Islet precursor cell (in vitro differentiated cells): ENCODE results near the gene YY1.
A peak's percentile ranks its signal among the peaks of the same experiment; 100 is the strongest.
"Not testable (repeated sequence)": the region's sequence is repeated elsewhere in the genome, so short reads cannot be mapped to it uniquely, and the experiment has no call there.

ENCODE experiments used
- DNase-seq: peaks from one replicate; pipeline ENCODE4 v3.0.0-alpha.2; 2018

The YY1 gene

GRCh38 chr14:100285021-100285912, 46.3 kb downstream of the YY1 start:
- DNase-seq = peak; percentile 83

GRCh38 chr14:100285913-100286400, 47.0 kb downstream of the YY1 start:
- no peak for DNase-seq

GRCh38 chr14:100286484-100287191, 47.7 kb downstream of the YY1 start:
- DNase-seq = peak; percentile 44

GRCh38 chr14:100287202-100287997, 48.5 kb downstream of the YY1 start:
- DNase-seq = peak; percentile 58

- DNase-seq = not testable (repeated sequence)
These were observed 49.0 kb downstream of the YY1 start for GRCh38 chr14:100287998-100288295.

- peak; percentile 32 for DNase-seq
These were observed 49.6 kb downstream of the YY1 start for GRCh38 chr14:100288382-100289185.

GRCh38 chr14:100289916-100290606, 51.1 kb downstream of the YY1 start:
- DNase-seq = peak; percentile 55

GRCh38 chr14:100290607-100291304, 51.8 kb downstream of the YY1 start:
- DNase-seq = peak; percentile 49

GRCh38 chr14:100291305-100292075, 52.5 kb downstream of the YY1 start:
- no peak for DNase-seq

- DNase-seq = peak; percentile 50
These were observed 53.4 kb downstream of the YY1 start for GRCh38 chr14:100292301-100292775.

- DNase-seq = no peak
These were observed 54.0 kb downstream of the YY1 start for GRCh38 chr14:100292776-100293461.

GRCh38 chr14:100293497-100294212, 54.7 kb downstream of the YY1 start:
- no peak for DNase-seq

GRCh38 chr14:100294213-100294962, 55.4 kb downstream of the YY1 start:
- DNase-seq = peak; percentile 52

GRCh38 chr14:100294963-100295330, 56.0 kb downstream of the YY1 start:
- DNase-seq = peak; percentile 40

GRCh38 chr14:100295376-100296105, 56.6 kb downstream of the YY1 start:
- peak; percentile 35 for DNase-seq

- peak; percentile 30 for DNase-seq
These were observed 57.2 kb downstream of the YY1 start for GRCh38 chr14:100296106-100296651.

GRCh38 chr14:100296729-100297128, 57.8 kb downstream of the YY1 start:
- DNase-seq = peak; percentile 42
